Stimulated activated CD8-positive, alpha-beta memory T cell treated with anti-CD3 and anti-CD28 coated beads, Interleukin-7, amount 100 ng/mL, for 48 hours (primary cell): ENCODE data around the gene OR10G2.
"Not testable (repeated sequence)": the region's sequence is repeated elsewhere in the genome, so short reads cannot be mapped to it uniquely, and the experiment has no call there.

Source experiments
- DNase-seq, 2 donors: peaks; one replicate each; pipeline ENCODE4 v3.0.0-alpha.2; 2020; ENCODE audit warnings: low read depth in 1 of 2; ENCODE audit errors: extremely low read depth in 1 of 2

Gene OR10G2

GRCh38 chr14:21634840-21635239, at the start of gene OR10G2:
OR10G2 (minus strand) TSS chr14:21634940; CDS start chr14:21634842, 98 bp downstream.
- DNase-seq = no peak

- no peak for DNase-seq
These were observed 45.3 kb upstream of the OR10G2 start for GRCh38 chr14:21680072-21680471.

- no peak for DNase-seq
These were observed 40.8 kb upstream of the OR10G2 start for GRCh38 chr14:21675566-21675965.

- DNase-seq = no peak
These were observed 39.0 kb upstream of the OR10G2 start, which contains the start of gene OR4E1 for GRCh38 chr14:21673718-21674117. OR4E1 (minus strand) TSS chr14:21673818; CDS start chr14:21670935, 2,883 bp downstream.

GRCh38 chr14:21672116-21672515, 37.4 kb upstream of the OR10G2 start:
- no peak for DNase-seq

GRCh38 chr14:21671371-21671770, 36.6 kb upstream of the OR10G2 start:
- no peak for DNase-seq

- no peak for DNase-seq
These were observed 34.5 kb upstream of the OR10G2 start for GRCh38 chr14:21669284-21669683.

- no peak for DNase-seq
These were observed 33.6 kb upstream of the OR10G2 start for GRCh38 chr14:21668377-21668776.

GRCh38 chr14:21656980-21657379, 22.2 kb upstream of the OR10G2 start:
- DNase-seq = no peak

GRCh38 chr14:21654215-21654614, 19.5 kb upstream of the OR10G2 start:
- DNase-seq = no peak

GRCh38 chr14:21653331-21653885, 18.7 kb upstream of the OR10G2 start, which contains the start of gene OR4E2:
OR4E2 (plus strand) TSS chr14:21653835; CDS start chr14:21665083, 11,248 bp downstream.
- DNase-seq = no peak

- no peak for DNase-seq
These were observed 17.6 kb upstream of the OR10G2 start for GRCh38 chr14:21652209-21652808.

GRCh38 chr14:21647380-21647779, 12.6 kb upstream of the OR10G2 start:
- no peak for DNase-seq

- DNase-seq = no peak
These were observed 8.7 kb upstream of the OR10G2 start for GRCh38 chr14:21643407-21643806.

GRCh38 chr14:21642683-21643082, 7.9 kb upstream of the OR10G2 start:
- DNase-seq = no peak

GRCh38 chr14:21631084-21631483, 3.7 kb downstream of the OR10G2 start:
- no peak for DNase-seq

- not testable (repeated sequence) for DNase-seq
These were observed 4.2 kb downstream of the OR10G2 start for GRCh38 chr14:21630503-21630902.

- DNase-seq = no peak
These were observed 8.1 kb downstream of the OR10G2 start for GRCh38 chr14:21626491-21627230.

- no peak for DNase-seq
These were observed 17.1 kb downstream of the OR10G2 start for GRCh38 chr14:21617614-21618013.

GRCh38 chr14:21614240-21614639, 20.5 kb downstream of the OR10G2 start:
- no peak for DNase-seq

GRCh38 chr14:21612324-21612723, 22.4 kb downstream of the OR10G2 start:
- no peak for DNase-seq

- not testable (repeated sequence) for DNase-seq
These were observed 32.6 kb downstream of the OR10G2 start for GRCh38 chr14:21602181-21602580.
